Neural crest cell (in vitro differentiated cells): ENCODE data around the gene FGD5. TPM values are rescaled to one million over a fixed set of nuclear protein-coding genes. Genes with fewer than 3 reads are reported as not detected.
"Not testable (repeated sequence)": the region's sequence is repeated elsewhere in the genome, so short reads cannot be mapped to it uniquely, and the experiment has no call there.

ENCODE experiments used
- DNase-seq: peaks from one replicate; pipeline ENCODE4 v3.0.0; 2021; ENCODE audit warnings: low read depth, mixed read lengths, low spot score
- H3K27ac Mint-ChIP-seq: one replicate; pipeline ENCODE4 v1.8.0; 2021; ENCODE audit warnings: mild to moderate bottlenecking, mixed read lengths; ENCODE audit not compliant: unreplicated experiment
- H3K27me3 Mint-ChIP-seq: 2 replicates; pipeline ENCODE4 v1.8.0; 2021; ENCODE audit warnings: low read depth, mild to moderate bottlenecking, mixed read lengths
- H3K36me3 Mint-ChIP-seq: 2 replicates; pipeline ENCODE4 v1.8.0; 2021; ENCODE audit warnings: low read depth, mild to moderate bottlenecking, mixed read lengths
- H3K4me1 Mint-ChIP-seq: 2 replicates; pipeline ENCODE4 v1.8.0; 2021; ENCODE audit warnings: mixed read lengths
- H3K4me3 Mint-ChIP-seq: one replicate; pipeline ENCODE4 v1.8.0; 2021; ENCODE audit warnings: mild to moderate bottlenecking, mixed read lengths
- H3K9me3 Mint-ChIP-seq: 2 replicates; pipeline ENCODE4 v1.8.0; 2021; ENCODE audit warnings: mixed read lengths
- total RNA-seq: library from RNA; stranded (reverse); gene quantifications from 2 replicates; pipeline ENCODE4 v1.2.1, GENCODE V29; 2021
- TF ChIP-seq, protein P1 (sequence below): fragments of 200-600 bp; sonication (generic); conservative IDR thresholded peaks from 2 replicates; pipeline ENCODE4 v1.5.0; 2021; ENCODE audit warnings: antibody characterized with exemption, mild to moderate bottlenecking

The FGD5 gene
- total RNA-seq, 1 donor from 2014 or later = 0.61 TPM

DNA sequence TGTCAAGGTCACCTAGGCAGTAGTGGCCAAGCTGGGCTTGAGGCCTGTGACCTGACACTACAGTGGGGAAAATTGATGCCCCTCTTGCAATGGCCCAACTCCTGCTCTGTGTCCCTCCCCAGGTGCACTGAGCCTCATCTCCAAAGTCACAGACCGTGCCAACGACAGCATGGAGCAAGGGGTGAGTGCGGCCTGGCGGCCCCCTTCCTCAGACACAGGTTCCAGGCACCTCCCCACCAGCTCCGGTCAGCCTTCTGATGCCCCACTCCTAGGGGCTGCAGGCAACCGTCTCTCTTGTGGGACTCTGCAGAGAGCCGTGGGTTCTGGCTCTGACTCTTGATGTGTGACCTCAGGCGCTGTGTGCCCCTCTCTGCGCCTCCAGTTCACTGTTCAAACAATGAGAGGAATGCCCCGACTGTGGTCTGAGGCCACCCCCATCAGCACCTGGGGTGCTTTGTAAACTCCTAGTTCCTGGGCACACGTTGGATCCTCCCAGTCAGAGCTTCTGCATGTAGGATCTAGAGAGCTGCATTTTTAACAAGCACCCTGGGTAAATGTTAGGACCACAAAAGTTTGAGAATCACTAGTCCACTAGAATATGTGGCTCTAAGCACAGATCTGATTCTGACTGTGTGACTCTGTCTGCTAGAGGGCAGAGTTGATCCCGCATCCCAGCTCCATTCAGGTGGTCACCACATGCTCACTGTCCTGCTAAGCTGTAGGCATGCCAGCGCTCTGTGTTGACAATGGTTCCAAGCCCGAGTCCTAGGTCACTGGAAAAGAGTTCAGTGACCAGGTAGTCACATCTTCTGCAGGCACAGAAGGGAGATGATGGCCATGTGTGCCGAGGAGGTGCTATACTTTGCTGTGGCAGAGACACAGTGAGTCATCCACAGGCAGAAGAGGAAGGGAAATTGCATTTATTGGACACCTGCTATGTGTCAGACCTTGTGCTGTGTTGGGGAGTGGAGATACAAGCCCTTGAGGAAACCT lies 82.4 kb downstream of the FGD5 start:
- TF ChIP-seq, protein P1, sequence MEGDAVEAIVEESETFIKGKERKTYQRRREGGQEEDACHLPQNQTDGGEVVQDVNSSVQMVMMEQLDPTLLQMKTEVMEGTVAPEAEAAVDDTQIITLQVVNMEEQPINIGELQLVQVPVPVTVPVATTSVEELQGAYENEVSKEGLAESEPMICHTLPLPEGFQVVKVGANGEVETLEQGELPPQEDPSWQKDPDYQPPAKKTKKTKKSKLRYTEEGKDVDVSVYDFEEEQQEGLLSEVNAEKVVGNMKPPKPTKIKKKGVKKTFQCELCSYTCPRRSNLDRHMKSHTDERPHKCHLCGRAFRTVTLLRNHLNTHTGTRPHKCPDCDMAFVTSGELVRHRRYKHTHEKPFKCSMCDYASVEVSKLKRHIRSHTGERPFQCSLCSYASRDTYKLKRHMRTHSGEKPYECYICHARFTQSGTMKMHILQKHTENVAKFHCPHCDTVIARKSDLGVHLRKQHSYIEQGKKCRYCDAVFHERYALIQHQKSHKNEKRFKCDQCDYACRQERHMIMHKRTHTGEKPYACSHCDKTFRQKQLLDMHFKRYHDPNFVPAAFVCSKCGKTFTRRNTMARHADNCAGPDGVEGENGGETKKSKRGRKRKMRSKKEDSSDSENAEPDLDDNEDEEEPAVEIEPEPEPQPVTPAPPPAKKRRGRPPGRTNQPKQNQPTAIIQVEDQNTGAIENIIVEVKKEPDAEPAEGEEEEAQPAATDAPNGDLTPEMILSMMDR = no peak
- no peak for DNase-seq
- Mint-ChIP-seq H3K4me3 (no peak overlapping the region), H3K9me3 (peaks cover 11% of the 10 kb centered on the region), H3K36me3 (peaks cover 4% of the 10 kb centered on the region), H3K4me1 (peaks cover 4% of the 10 kb centered on the region), H3K27me3 (peaks cover 29% of the 10 kb centered on the region), H3K27ac (no peak overlapping the region)

DNA sequence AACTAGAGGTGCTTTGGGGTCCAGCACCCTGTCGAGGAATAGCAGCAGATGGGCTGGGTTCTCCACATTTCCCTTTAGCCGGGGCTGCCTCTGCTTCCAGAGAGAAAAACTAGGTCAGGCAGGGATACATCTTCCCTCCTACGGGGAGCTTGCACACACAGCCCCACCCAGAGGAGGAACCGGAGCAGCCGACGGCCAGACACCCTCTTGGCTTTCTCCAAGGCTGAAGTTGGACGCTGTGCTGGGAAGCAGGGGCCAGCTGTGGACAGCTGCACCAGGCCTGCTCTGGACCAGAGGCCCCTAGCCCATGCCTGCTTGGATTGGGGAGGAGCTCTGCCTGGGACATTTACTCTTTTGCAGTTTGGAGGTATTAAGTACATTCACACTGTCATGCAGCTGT lies 84.0 kb downstream of the FGD5 start:
- Mint-ChIP-seq H3K27ac (no peak overlapping the region), H3K4me3 (no peak overlapping the region), H3K27me3 (peaks cover 21% of the 10 kb centered on the region), H3K9me3 (peaks cover 13% of the 10 kb centered on the region), H3K36me3 (peaks cover 4% of the 10 kb centered on the region), H3K4me1 (peaks cover 4% of the 10 kb centered on the region)
- TF ChIP-seq, protein P1 = no peak
- no peak for DNase-seq

DNA sequence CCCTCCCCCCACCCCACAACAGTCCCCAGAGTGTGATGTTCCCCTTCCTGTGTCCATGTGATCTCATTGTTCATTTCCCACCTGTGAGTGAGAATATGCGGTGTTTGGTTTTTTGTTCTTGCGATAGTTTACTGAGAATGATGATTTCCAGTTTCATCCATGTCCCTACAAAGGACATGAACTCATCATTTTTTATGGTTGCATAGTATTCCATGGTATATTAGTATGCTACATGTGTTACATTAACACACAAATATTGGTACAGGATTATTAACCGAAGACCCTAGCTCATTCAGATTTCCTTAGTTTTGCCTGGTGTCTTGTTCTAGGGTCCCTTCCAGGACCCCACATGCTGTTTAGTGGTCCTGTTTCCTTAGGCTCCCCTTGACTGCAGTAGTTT lies 84.7 kb downstream of the FGD5 start:
- H3K4me1 Mint-ChIP-seq, H3K27ac Mint-ChIP-seq, H3K4me3 Mint-ChIP-seq: not testable (repeated sequence)

DNA sequence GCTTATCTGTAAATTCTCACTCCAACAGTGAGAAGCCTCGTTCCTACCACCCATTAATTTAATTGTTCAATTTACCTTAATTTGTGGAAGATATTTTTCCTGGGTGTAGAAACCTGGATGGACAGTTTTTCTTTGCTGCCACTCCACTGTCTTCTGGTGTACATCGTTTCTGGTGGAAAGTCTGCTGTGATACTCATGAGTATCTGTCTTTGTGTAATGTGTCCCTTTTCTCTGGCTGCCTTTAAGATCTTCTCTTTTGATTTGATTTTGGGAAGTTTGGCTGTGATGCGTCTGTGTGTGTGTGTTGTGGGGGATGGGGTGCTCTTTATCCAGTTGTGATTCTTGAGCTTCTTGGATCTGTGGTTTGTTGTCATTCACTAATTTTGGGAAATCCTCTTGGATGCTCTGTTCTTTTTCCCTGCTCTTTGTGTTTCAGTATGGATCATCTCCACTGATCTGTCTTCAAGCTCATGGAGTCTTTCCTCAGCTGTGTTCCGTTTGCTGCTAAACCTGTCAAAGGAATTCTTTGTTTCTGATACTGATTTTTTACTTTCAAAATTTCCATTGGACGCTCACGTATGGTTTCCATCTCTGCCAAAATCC lies 86.4 kb downstream of the FGD5 start:
- H3K27me3 Mint-ChIP-seq = peaks cover 5% of the 10 kb centered on the region
- peaks cover 4% of the 10 kb centered on the region for H3K36me3 Mint-ChIP-seq
- H3K27ac Mint-ChIP-seq = no peak overlapping the region
- TF ChIP-seq, protein P1 = no peak
- no peak overlapping the region for H3K4me3 Mint-ChIP-seq
- peaks cover 13% of the 10 kb centered on the region for H3K9me3 Mint-ChIP-seq
- no peak for DNase-seq
- H3K4me1 Mint-ChIP-seq = peaks cover 2% of the 10 kb centered on the region

More for the DNA sequence above, 84.7 kb downstream of the FGD5 start:
- peaks cover 14% of the 10 kb centered on the region for H3K27me3 Mint-ChIP-seq
- peaks cover 13% of the 10 kb centered on the region for H3K9me3 Mint-ChIP-seq
- DNase-seq, H3K36me3 Mint-ChIP-seq: not testable (repeated sequence)

DNA sequence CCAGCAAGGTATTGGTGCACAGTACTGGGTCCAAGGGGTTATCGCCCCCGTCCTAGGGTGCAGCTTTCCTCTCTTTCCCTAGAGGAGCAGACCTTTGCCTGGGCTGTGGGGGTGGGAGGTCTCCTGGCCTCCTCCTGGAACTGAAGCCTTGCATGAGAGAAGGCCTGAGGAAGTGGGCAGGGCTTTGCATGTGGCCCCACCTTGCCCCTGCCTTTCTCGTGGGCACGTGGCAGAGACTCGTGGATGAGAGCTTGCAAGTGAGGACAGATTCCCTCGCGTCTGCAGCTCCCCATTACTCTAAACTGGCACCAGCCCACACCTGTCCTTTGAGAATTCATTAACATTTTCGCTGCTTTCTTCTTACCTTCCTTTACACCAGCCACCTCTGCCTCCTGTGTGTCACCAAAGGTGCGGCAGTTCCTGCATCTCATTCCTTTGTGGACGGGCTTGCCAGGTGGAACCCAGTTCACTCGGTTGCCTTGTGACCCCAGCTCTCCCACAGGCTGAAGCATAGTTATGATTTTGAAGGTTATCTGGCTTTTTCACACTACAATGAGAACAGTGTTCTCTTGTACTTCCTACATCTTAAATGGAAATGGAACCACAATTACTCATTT lies 87.7 kb downstream of the FGD5 start:
- TF ChIP-seq, protein P1 = no peak
- Mint-ChIP-seq H3K9me3 (peaks cover 13% of the 10 kb centered on the region), H3K36me3 (peaks cover 4% of the 10 kb centered on the region), H3K4me3 (no peak overlapping the region), H3K4me1 (no peaks in the 10 kb centered on the region), H3K27me3 (peaks cover 5% of the 10 kb centered on the region), H3K27ac (no peak overlapping the region)
- DNase-seq = no peak
